ENCODE data around the gene CRYM. TPM values are rescaled to one million over a fixed set of nuclear protein-coding genes. Genes with fewer than 3 reads are reported as not detected.

The CRYM gene
- total RNA-seq, 1 experiment from 2014 or later: 12.9 TPM

DNA sequence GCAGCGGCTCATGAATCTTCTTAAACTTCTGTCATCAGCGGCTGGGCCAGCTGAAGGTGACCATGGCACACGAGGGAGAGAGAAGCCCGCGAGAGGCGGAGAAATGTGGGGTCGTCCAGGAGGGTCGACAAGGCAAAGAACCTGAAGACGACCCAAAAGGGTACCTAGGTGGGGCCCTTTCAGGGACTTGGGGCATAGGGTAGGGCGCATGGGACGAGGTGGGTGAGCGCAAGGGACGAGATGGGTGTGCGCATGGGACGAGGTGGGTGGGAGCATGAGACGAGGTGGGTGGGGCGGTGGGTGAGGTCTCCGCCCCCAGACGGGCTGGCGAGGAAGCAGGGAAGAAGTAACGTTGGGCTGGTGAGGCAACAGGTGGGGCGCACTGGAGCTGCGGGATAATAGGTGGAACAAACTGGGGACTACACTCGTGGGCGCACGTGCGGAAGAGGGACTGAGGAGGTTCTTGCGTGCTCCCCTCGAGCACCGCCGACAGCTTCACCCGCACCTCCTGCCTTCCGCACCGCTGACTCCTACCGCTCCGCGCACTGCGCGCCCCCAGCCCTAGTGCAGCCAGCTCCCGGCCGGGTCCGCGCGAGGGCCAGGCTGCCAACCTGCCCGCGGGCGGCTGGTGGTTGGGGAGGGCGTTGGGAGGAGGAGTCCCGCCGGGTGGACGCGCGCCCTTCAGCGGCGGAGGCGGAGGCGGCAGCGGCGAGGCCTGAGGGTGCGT is 23.2 kb upstream of the CRYM start (continued):
- TF ChIP-seq, protein P1, sequence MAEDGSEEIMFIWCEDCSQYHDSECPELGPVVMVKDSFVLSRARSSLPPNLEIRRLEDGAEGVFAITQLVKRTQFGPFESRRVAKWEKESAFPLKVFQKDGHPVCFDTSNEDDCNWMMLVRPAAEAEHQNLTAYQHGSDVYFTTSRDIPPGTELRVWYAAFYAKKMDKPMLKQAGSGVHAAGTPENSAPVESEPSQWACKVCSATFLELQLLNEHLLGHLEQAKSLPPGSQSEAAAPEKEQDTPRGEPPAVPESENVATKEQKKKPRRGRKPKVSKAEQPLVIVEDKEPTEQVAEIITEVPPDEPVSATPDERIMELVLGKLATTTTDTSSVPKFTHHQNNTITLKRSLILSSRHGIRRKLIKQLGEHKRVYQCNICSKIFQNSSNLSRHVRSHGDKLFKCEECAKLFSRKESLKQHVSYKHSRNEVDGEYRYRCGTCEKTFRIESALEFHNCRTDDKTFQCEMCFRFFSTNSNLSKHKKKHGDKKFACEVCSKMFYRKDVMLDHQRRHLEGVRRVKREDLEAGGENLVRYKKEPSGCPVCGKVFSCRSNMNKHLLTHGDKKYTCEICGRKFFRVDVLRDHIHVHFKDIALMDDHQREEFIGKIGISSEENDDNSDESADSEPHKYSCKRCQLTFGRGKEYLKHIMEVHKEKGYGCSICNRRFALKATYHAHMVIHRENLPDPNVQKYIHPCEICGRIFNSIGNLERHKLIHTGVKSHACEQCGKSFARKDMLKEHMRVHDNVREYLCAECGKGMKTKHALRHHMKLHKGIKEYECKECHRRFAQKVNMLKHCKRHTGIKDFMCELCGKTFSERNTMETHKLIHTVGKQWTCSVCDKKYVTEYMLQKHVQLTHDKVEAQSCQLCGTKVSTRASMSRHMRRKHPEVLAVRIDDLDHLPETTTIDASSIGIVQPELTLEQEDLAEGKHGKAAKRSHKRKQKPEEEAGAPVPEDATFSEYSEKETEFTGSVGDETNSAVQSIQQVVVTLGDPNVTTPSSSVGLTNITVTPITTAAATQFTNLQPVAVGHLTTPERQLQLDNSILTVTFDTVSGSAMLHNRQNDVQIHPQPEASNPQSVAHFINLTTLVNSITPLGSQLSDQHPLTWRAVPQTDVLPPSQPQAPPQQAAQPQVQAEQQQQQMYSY (CRISPR knock-in tag; IDR thresholded peaks at IDR 0.05): no peak
- TF ChIP-seq, protein P2, sequence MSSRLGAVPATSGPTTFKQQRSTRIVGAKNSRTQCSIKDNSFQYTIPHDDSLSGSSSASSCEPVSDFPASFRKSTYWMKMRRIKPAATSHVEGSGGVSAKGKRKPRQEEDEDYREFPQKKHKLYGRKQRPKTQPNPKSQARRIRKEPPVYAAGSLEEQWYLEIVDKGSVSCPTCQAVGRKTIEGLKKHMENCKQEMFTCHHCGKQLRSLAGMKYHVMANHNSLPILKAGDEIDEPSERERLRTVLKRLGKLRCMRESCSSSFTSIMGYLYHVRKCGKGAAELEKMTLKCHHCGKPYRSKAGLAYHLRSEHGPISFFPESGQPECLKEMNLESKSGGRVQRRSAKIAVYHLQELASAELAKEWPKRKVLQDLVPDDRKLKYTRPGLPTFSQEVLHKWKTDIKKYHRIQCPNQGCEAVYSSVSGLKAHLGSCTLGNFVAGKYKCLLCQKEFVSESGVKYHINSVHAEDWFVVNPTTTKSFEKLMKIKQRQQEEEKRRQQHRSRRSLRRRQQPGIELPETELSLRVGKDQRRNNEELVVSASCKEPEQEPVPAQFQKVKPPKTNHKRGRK (CRISPR knock-in tag; IDR thresholded peaks at IDR 0.05; ENCODE audit: borderline replicate concordance): no peak
- TF ChIP-seq FOXK1 (CRISPR knock-in tag; IDR thresholded peaks at IDR 0.05) (peak; percentile 24; the same call in 1 of the 2 replicates), SMAD3 (CRISPR knock-in tag; IDR thresholded peaks at IDR 0.05; ENCODE audit: borderline replicate concordance) (peak; percentile 18; the same call in 1 of the 2 replicates), RORB (CRISPR knock-in tag; IDR thresholded peaks at IDR 0.05) (no peak), ZNF121 (CRISPR knock-in tag; IDR thresholded peaks at IDR 0.05) (no peak), TCF7 (CRISPR knock-in tag; IDR thresholded peaks at IDR 0.05; ENCODE audit: low read depth) (no peak), NFE2L1 (CRISPR knock-in tag; IDR thresholded peaks at IDR 0.05) (peak; percentile 65; the same call in 1 of the 2 replicates), ETV6 (CRISPR knock-in tag; IDR thresholded peaks at IDR 0.05) (peak; percentile 30; the same call in 1 of the 2 replicates), SOX15 (CRISPR knock-in tag; IDR thresholded peaks at IDR 0.05) (no peak), EMX1 (CRISPR knock-in tag; IDR thresholded peaks at IDR 0.05) (no peak), ZNF416 (CRISPR knock-in tag; IDR thresholded peaks at IDR 0.05) (no peak)
- TF ChIP-seq, protein P3, sequence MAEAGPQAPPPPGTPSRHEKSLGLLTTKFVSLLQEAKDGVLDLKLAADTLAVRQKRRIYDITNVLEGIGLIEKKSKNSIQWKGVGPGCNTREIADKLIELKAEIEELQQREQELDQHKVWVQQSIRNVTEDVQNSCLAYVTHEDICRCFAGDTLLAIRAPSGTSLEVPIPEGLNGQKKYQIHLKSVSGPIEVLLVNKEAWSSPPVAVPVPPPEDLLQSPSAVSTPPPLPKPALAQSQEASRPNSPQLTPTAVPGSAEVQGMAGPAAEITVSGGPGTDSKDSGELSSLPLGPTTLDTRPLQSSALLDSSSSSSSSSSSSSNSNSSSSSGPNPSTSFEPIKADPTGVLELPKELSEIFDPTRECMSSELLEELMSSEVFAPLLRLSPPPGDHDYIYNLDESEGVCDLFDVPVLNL (CRISPR knock-in tag; IDR thresholded peaks at IDR 0.05; ENCODE audit: borderline replicate concordance, low read depth): no peak
- TF ChIP-seq, protein P4, sequence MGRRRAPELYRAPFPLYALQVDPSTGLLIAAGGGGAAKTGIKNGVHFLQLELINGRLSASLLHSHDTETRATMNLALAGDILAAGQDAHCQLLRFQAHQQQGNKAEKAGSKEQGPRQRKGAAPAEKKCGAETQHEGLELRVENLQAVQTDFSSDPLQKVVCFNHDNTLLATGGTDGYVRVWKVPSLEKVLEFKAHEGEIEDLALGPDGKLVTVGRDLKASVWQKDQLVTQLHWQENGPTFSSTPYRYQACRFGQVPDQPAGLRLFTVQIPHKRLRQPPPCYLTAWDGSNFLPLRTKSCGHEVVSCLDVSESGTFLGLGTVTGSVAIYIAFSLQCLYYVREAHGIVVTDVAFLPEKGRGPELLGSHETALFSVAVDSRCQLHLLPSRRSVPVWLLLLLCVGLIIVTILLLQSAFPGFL (CRISPR knock-in tag; IDR thresholded peaks at IDR 0.05; ENCODE audit: borderline replicate concordance): peak; percentile 88; the same call in 1 of the 2 replicates
- TF ChIP-seq, protein P5, sequence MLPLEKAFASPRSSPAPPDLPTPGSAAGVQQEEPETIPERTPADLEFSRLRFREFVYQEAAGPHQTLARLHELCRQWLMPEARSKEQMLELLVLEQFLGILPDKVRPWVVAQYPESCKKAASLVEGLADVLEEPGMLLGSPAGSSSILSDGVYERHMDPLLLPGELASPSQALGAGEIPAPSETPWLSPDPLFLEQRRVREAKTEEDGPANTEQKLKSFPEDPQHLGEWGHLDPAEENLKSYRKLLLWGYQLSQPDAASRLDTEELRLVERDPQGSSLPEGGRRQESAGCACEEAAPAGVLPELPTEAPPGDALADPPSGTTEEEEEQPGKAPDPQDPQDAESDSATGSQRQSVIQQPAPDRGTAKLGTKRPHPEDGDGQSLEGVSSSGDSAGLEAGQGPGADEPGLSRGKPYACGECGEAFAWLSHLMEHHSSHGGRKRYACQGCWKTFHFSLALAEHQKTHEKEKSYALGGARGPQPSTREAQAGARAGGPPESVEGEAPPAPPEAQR (CRISPR knock-in tag; IDR thresholded peaks at IDR 0.05): no peak
- TF ChIP-seq, protein P6, sequence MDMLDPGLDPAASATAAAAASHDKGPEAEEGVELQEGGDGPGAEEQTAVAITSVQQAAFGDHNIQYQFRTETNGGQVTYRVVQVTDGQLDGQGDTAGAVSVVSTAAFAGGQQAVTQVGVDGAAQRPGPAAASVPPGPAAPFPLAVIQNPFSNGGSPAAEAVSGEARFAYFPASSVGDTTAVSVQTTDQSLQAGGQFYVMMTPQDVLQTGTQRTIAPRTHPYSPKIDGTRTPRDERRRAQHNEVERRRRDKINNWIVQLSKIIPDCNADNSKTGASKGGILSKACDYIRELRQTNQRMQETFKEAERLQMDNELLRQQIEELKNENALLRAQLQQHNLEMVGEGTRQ (CRISPR knock-in tag; IDR thresholded peaks at IDR 0.05): no peak
- TF ChIP-seq, protein P7, sequence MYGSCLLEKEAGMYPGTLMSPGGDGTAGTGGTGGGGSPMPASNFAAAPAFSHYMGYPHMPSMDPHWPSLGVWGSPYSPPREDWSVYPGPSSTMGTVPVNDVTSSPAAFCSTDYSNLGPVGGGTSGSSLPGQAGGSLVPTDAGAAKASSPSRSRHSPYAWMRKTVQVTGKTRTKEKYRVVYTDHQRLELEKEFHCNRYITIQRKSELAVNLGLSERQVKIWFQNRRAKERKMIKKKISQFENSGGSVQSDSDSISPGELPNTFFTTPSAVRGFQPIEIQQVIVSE (CRISPR knock-in tag; IDR thresholded peaks at IDR 0.05; ENCODE audit: borderline replicate concordance): no peak
- TF ChIP-seq, protein P8, sequence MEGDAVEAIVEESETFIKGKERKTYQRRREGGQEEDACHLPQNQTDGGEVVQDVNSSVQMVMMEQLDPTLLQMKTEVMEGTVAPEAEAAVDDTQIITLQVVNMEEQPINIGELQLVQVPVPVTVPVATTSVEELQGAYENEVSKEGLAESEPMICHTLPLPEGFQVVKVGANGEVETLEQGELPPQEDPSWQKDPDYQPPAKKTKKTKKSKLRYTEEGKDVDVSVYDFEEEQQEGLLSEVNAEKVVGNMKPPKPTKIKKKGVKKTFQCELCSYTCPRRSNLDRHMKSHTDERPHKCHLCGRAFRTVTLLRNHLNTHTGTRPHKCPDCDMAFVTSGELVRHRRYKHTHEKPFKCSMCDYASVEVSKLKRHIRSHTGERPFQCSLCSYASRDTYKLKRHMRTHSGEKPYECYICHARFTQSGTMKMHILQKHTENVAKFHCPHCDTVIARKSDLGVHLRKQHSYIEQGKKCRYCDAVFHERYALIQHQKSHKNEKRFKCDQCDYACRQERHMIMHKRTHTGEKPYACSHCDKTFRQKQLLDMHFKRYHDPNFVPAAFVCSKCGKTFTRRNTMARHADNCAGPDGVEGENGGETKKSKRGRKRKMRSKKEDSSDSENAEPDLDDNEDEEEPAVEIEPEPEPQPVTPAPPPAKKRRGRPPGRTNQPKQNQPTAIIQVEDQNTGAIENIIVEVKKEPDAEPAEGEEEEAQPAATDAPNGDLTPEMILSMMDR (IDR thresholded peaks at IDR 0.05): no peak
- TF ChIP-seq, protein P9, sequence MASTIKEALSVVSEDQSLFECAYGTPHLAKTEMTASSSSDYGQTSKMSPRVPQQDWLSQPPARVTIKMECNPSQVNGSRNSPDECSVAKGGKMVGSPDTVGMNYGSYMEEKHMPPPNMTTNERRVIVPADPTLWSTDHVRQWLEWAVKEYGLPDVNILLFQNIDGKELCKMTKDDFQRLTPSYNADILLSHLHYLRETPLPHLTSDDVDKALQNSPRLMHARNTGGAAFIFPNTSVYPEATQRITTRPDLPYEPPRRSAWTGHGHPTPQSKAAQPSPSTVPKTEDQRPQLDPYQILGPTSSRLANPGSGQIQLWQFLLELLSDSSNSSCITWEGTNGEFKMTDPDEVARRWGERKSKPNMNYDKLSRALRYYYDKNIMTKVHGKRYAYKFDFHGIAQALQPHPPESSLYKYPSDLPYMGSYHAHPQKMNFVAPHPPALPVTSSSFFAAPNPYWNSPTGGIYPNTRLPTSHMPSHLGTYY (CRISPR knock-in tag; IDR thresholded peaks at IDR 0.05): no peak

Data from WTC11 (cell line).